ENCODE measurements around the gene HMHB1. TPM values are rescaled to one million over a fixed set of nuclear protein-coding genes. Genes with fewer than 3 reads are reported as not detected.
A peak's percentile ranks its signal among the peaks of the same experiment; 100 is the strongest.
"Not testable (repeated sequence)": the region's sequence is repeated elsewhere in the genome, so short reads cannot be mapped to it uniquely, and the experiment has no call there.

The HMHB1 gene
- polyA plus RNA-seq, 4 donors = not detected

GRCh38 chr5:143801252-143801939 lies 10.6 kb upstream of the HMHB1 start:
- DNase-seq (ENCODE audit: low read depth in 4 of 4, low spot score in 3 of 4) = no peak

GRCh38 chr5:143805861-143806260 lies 6.1 kb upstream of the HMHB1 start:
- no peak for DNase-seq (ENCODE audit: low read depth in 4 of 4, low spot score in 3 of 4)

GRCh38 chr5:143806579-143806978 lies 5.4 kb upstream of the HMHB1 start:
- no peak for DNase-seq (ENCODE audit: low read depth in 4 of 4, low spot score in 3 of 4)

GRCh38 chr5:143807401-143807800 lies 4.6 kb upstream of the HMHB1 start:
- no peak for DNase-seq (ENCODE audit: low read depth in 4 of 4, low spot score in 3 of 4)

- not testable (repeated sequence) for DNase-seq (ENCODE audit: low read depth in 4 of 4, low spot score in 3 of 4)
These were observed 4.4 kb downstream of the HMHB1 start for GRCh38 chr5:143816370-143816769.

GRCh38 chr5:143819716-143820115 lies 7.8 kb downstream of the HMHB1 start:
- no peak for DNase-seq (ENCODE audit: low read depth in 4 of 4, low spot score in 3 of 4)

GRCh38 chr5:143820451-143820850 lies 8.5 kb downstream of the HMHB1 start:
- no peak for DNase-seq (ENCODE audit: low read depth in 4 of 4, low spot score in 3 of 4)

- DNase-seq (ENCODE audit: low read depth in 4 of 4, low spot score in 3 of 4) = peak; percentile 44 to 51 (median 48)
These were observed 13.1 kb downstream of the HMHB1 start for GRCh38 chr5:143824851-143825720.

GRCh38 chr5:143826951-143827444 lies 15.0 kb downstream of the HMHB1 start:
- no peak for DNase-seq (ENCODE audit: low read depth in 4 of 4, low spot score in 3 of 4)

- no peak for DNase-seq (ENCODE audit: low read depth in 4 of 4, low spot score in 3 of 4)
These were observed 16.7 kb downstream of the HMHB1 start for GRCh38 chr5:143828710-143829109.

- DNase-seq (ENCODE audit: low read depth in 4 of 4, low spot score in 3 of 4) = no peak
These were observed 21.2 kb downstream of the HMHB1 start for GRCh38 chr5:143833177-143833576.

GRCh38 chr5:143835251-143835650 lies 23.3 kb downstream of the HMHB1 start:
- DNase-seq (ENCODE audit: low read depth in 4 of 4, low spot score in 3 of 4) = no peak

- no peak for DNase-seq (ENCODE audit: low read depth in 4 of 4, low spot score in 3 of 4)
These were observed 24.3 kb downstream of the HMHB1 start for GRCh38 chr5:143836161-143836725.

GRCh38 chr5:143837306-143837848 lies 25.4 kb downstream of the HMHB1 start:
- peak in 2 of 4 donors; percentile 19 to 20 for DNase-seq (ENCODE audit: low read depth in 4 of 4, low spot score in 3 of 4)

- DNase-seq (ENCODE audit: low read depth in 4 of 4, low spot score in 3 of 4) = no peak
These were observed 29.5 kb downstream of the HMHB1 start for GRCh38 chr5:143841446-143841845.

GRCh38 chr5:143842920-143843319 lies 31.0 kb downstream of the HMHB1 start:
- DNase-seq (ENCODE audit: low read depth in 4 of 4, low spot score in 3 of 4) = no peak

GRCh38 chr5:143843461-143843860 lies 31.5 kb downstream of the HMHB1 start:
- DNase-seq (ENCODE audit: low read depth in 4 of 4, low spot score in 3 of 4) = no peak

GRCh38 chr5:143850050-143850683 lies 38.2 kb downstream of the HMHB1 start:
- no peak for DNase-seq (ENCODE audit: low read depth in 4 of 4, low spot score in 3 of 4)

GRCh38 chr5:143851383-143851782 lies 39.4 kb downstream of the HMHB1 start:
- DNase-seq (ENCODE audit: low read depth in 4 of 4, low spot score in 3 of 4) = no peak

- no peak for DNase-seq (ENCODE audit: low read depth in 4 of 4, low spot score in 3 of 4)
These were observed 48.2 kb downstream of the HMHB1 start for GRCh38 chr5:143860211-143860610.

- DNase-seq (ENCODE audit: low read depth in 4 of 4, low spot score in 3 of 4) = no peak
These were observed 50.3 kb downstream of the HMHB1 start for GRCh38 chr5:143862271-143862670.

Measured in left renal pelvis (tissue), 4 donors.